ENCODE measurements around the gene KIDINS220. TPM values are rescaled to one million over a fixed set of nuclear protein-coding genes. Genes with fewer than 3 reads are reported as not detected.

The KIDINS220 gene
- total and polyA plus RNA-seq, 2 of the 13 experiments (the other 11 are each of a cell fraction or from before 2014, with no cell fraction given), result 25.2 to 32.3 TPM

GRCh38 chr2:8679827-8680731 is 157.3 kb downstream of the KIDINS220 start (continued):
- TF ChIP-seq PHF5A (CRISPR knock-in tag; IDR thresholded peaks at IDR 0.05; ENCODE audit: low read depth, unreplicated experiment), result peak; percentile 51
- TF ChIP-seq PAWR (CRISPR knock-in tag; IDR thresholded peaks at IDR 0.05; ENCODE audit: borderline replicate concordance), result peak; percentile 50; the same call in 1 of the 2 replicates
- no peak for TF ChIP-seq ZNF83 (CRISPR knock-in tag; IDR thresholded peaks at IDR 0.05; ENCODE audit: borderline replicate concordance)
- no peak for TF ChIP-seq ZBTB44 (CRISPR knock-in tag; IDR thresholded peaks at IDR 0.05)
- peak; percentile 82; the same call in 1 of the 2 replicates for TF ChIP-seq GZF1 (CRISPR knock-in tag; IDR thresholded peaks at IDR 0.05)
- TF ChIP-seq ZBTB33 (CRISPR knock-in tag; IDR thresholded peaks at IDR 0.05), result peak; percentile 29; the same call in 1 of the 2 replicates
- TF ChIP-seq ZNF776 (CRISPR knock-in tag; IDR thresholded peaks at IDR 0.05), result no peak
- TF ChIP-seq ZSCAN5A (CRISPR knock-in tag; IDR thresholded peaks at IDR 0.05; ENCODE audit: borderline replicate concordance), result peak; percentile 16; the same call in 1 of the 2 replicates
- TF ChIP-seq JDP2 (CRISPR knock-in tag; IDR thresholded peaks at IDR 0.05; ENCODE audit: borderline replicate concordance), result no peak; the same call in 1 of the 2 replicates
- 0 out of 2 replicates have a peak, but pooled peaks have one; percentile 28 for TF ChIP-seq MZF1 (CRISPR knock-in tag; IDR thresholded peaks at IDR 0.05; ENCODE audit: borderline replicate concordance)
- TF ChIP-seq ZNF274 (CRISPR knock-in tag; IDR thresholded peaks at IDR 0.05), result peak; percentile 85; the same call in 1 of the 2 replicates
- TF ChIP-seq KLF9 (CRISPR knock-in tag; IDR thresholded peaks at IDR 0.05; ENCODE audit: low read depth), result peak; percentile 30; the same call in 1 of the 2 replicates
- peak; percentile 73; the same call in 1 of the 2 replicates for TF ChIP-seq SIX4 (CRISPR knock-in tag; IDR thresholded peaks at IDR 0.05)
- no peak for TF ChIP-seq ATF7 (IDR thresholded peaks at IDR 0.05)
- 0 out of 2 replicates have a peak, but pooled peaks have one; percentile 22 for TF ChIP-seq ATF7 (CRISPR knock-in tag; IDR thresholded peaks at IDR 0.05)
- TF ChIP-seq SP1 (IDR thresholded peaks at IDR 0.05), result no peak
- TF ChIP-seq SP1 (CRISPR knock-in tag; IDR thresholded peaks at IDR 0.05), result 0 out of 2 replicates have a peak, but pooled peaks have one; percentile 56
- peak; percentile 69 for TF ChIP-seq YY1 (IDR thresholded peaks at IDR 0.05; ENCODE audit: insufficient read depth, insufficient replicate concordance, low read depth, low read length)
- peak; percentile 83 for TF ChIP-seq RXRB (CRISPR knock-in tag; IDR thresholded peaks at IDR 0.05; ENCODE audit: borderline replicate concordance)
- no peak for TF ChIP-seq ZNF121 (CRISPR knock-in tag; IDR thresholded peaks at IDR 0.05)
- TF ChIP-seq ZNF772 (CRISPR knock-in tag; IDR thresholded peaks at IDR 0.05), result peak; percentile 69; the same call in 1 of the 2 replicates
- 0 out of 2 replicates have a peak, but pooled peaks have one; percentile 39 for TF ChIP-seq ZNF761 (CRISPR knock-in tag; conservative IDR thresholded peaks at IDR 0.05)
- peak; percentile 83; the same call in 1 of the 2 replicates for TF ChIP-seq KDM5B (CRISPR knock-in tag; IDR thresholded peaks at IDR 0.05; ENCODE audit: borderline replicate concordance)

Measured in HepG2 (cell line).